ENCODE results near the gene FBXO44.

FBXO44 gene

DNA sequence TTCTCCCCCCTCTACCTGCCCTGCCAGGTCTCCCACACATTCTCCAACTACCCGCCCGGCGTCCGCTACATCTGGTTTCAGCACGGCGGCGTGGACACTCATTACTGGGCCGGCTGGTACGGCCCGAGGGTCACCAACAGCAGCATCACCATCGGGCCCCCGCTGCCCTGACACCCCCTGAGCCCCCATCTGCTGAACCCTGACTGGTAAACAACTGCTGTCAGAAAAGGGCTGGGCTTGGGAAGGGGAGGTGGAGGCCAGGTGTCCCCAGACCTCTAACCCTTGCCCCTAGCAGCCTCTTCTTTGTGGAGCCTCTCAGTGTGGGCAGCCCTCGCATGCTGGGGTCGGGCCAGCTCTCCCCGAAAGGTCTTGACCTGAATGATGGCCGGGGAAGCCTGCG is 6.4 kb downstream of the FBXO44 start:
- TF ChIP-seq, protein P1, sequence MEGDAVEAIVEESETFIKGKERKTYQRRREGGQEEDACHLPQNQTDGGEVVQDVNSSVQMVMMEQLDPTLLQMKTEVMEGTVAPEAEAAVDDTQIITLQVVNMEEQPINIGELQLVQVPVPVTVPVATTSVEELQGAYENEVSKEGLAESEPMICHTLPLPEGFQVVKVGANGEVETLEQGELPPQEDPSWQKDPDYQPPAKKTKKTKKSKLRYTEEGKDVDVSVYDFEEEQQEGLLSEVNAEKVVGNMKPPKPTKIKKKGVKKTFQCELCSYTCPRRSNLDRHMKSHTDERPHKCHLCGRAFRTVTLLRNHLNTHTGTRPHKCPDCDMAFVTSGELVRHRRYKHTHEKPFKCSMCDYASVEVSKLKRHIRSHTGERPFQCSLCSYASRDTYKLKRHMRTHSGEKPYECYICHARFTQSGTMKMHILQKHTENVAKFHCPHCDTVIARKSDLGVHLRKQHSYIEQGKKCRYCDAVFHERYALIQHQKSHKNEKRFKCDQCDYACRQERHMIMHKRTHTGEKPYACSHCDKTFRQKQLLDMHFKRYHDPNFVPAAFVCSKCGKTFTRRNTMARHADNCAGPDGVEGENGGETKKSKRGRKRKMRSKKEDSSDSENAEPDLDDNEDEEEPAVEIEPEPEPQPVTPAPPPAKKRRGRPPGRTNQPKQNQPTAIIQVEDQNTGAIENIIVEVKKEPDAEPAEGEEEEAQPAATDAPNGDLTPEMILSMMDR (IDR thresholded peaks at IDR 0.05; ENCODE audit: extremely low read depth, missing control alignments) = no peak

GRCh38 chr1:11664336-11665065 is 9.8 kb downstream of the FBXO44 start:
- TF ChIP-seq, protein P1 (IDR thresholded peaks at IDR 0.05; ENCODE audit: extremely low read depth, missing control alignments) = no peak
- peak; percentile 76 for DNase-seq (ENCODE audit: low spot score)

More for the DNA sequence above, 6.4 kb downstream of the FBXO44 start:
- no peak for DNase-seq (ENCODE audit: low spot score)

DNA sequence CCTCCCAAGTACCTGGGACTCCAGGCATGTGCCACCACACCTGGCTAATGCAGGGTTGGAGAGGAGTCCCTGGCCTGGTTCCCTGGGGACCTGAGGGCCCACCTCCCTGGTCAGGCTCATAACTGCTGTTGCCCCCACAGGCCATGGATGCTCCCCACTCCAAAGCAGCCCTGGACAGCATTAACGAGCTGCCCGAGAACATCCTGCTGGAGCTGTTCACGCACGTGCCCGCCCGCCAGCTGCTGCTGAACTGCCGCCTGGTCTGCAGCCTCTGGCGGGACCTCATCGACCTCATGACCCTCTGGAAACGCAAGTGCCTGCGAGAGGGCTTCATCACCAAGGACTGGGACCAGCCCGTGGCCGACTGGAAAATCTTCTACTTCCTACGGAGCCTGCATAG is 13.8 kb downstream of the FBXO44 start:
- TF ChIP-seq, protein P1 (IDR thresholded peaks at IDR 0.05; ENCODE audit: extremely low read depth, missing control alignments) = no peak
- DNase-seq (ENCODE audit: low spot score) = no peak

DNA sequence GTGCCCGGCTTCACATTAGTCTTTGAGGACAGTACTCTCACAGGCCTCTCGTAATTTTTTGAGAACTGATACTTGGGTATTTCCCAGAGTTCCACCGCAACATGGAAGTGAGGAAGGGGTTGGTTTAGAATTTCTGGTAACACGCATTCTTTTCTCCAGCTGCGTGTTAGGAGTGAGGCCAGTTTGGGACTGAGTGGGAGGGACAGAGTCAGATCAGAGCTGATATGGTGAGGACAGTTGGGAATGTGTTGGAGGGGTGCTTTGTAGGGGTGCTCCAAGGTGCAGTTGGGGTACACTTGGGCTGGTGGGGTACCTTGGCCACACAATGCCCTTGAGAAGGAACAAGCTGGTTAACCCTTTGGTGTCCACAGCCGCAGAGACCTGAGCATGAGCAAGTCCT is 16.1 kb downstream of the FBXO44 start:
- DNase-seq (ENCODE audit: low spot score) = no peak
- TF ChIP-seq, protein P1 (IDR thresholded peaks at IDR 0.05; ENCODE audit: extremely low read depth, missing control alignments) = no peak

DNA sequence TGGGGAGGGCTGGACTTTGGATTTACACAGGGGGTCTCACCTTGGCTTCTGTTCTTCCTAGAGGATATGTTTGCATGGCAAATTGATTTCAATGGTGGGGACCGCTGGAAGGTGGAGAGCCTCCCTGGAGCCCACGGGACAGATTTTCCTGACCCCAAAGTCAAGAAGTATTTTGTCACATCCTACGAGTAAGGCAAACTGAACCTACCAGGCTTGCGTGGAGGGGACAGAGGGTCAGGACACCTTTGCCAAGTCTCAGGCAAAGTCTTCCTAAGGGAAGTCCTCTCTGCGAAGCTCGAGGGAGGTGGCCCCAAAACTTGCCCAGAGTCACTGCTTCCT is 16.5 kb downstream of the FBXO44 start:
- TF ChIP-seq, protein P1 (IDR thresholded peaks at IDR 0.05; ENCODE audit: extremely low read depth, missing control alignments) = no peak
- DNase-seq (ENCODE audit: low spot score) = no peak

DNA sequence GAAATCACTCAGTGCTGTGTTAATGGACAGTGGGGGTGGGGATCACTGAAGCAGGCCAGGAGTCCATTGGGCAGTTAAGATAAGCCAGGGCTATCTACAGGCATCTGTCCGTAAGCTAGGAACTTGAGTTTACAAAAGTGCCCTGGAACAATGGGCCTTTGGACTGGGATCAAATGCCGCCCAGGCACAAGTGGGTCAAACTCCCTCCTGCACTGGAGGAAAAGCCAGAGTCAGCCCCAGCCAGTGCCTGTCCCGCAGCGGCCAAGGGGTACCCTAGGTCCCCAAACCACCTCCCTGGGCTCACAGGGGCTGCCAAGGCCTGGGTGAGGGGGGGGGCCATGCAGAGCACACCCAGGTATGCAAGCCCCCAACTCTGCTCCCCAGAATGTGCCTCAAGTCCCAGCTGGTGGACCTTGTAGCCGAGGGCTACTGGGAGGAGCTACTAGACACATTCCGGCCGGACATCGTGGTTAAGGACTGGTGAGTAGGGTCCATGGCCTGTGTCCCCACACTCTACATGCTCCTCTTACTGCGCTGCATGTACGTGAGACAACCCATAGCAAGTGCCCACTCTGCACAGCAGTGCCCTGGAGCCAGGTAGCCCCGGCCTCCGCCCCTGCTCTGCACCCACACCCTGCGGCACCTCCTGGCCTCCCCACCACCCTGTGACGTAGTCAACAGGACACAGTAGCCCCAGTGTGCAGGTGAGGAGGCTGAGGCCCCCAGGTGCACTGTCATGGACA is 17.0 kb downstream of the FBXO44 start:
- TF ChIP-seq, protein P1 (IDR thresholded peaks at IDR 0.05; ENCODE audit: extremely low read depth, missing control alignments) = no peak
- no peak for DNase-seq (ENCODE audit: low spot score)

GRCh38 chr1:11673089-11673769 is 18.6 kb downstream of the FBXO44 start:
- TF ChIP-seq, protein P1 (IDR thresholded peaks at IDR 0.05; ENCODE audit: extremely low read depth, missing control alignments) = no peak
- DNase-seq (ENCODE audit: low spot score) = no peak

All from GM20000 (cell line).